Measurements from ENCODE around the gene FRY. TPM values are rescaled to one million over a fixed set of nuclear protein-coding genes. Genes with fewer than 3 reads are reported as not detected.

FRY gene
- total RNA-seq, 1 experiment from 2014 or later, result 4.7 TPM

GRCh38 chr13:32191452-32191998, 160.0 kb downstream of the FRY start:
- H3K36me3 ChIP-seq (ENCODE audit: low read depth), result no peaks in the 10 kb centered on the region
- TF ChIP-seq EZH2 (IDR thresholded peaks at IDR 0.05; ENCODE audit: low read depth) (no peak), CTCF (conservative IDR thresholded peaks at IDR 0.05) (no peak)
- H3K4me1 ChIP-seq (replicated peaks; ENCODE audit: insufficient read depth), result no peaks in the 10 kb centered on the region

GRCh38 chr13:32195713-32196112, 164.1 kb downstream of the FRY start:
- Histone ChIP-seq H3K4me3 (no peak overlapping the region), H4K20me1 (ENCODE audit: insufficient read depth) (no peaks in the 10 kb centered on the region), H3K9me3 (ENCODE audit: insufficient read depth, low read depth) (no peaks in the 10 kb centered on the region), H3K4me1 (replicated peaks; ENCODE audit: insufficient read depth) (no peaks in the 10 kb centered on the region), H3K79me2 (ENCODE audit: low read depth) (no peaks in the 10 kb centered on the region), H3F3A (ENCODE audit: insufficient read depth, low read depth) (no peaks in the 10 kb centered on the region), H3K4me2 (no peak overlapping the region), H3K27ac (no peak overlapping the region), H3K36me3 (ENCODE audit: low read depth) (no peaks in the 10 kb centered on the region), H3K9me2 (ENCODE audit: insufficient read depth) (no peaks in the 10 kb centered on the region), H2AFZ (no peak overlapping the region), H3K27me3 (ENCODE audit: insufficient read depth, low read depth) (no peaks in the 10 kb centered on the region)
- no TSS peak for BruUV-seq (replicated peaks)
- intact Hi-C loops (cut with micrococcal nuclease; ENCODE audit: unreplicated experiment), result no loop called here
- no peak for DNase-seq
- POLR2A ChIA-PET (ENCODE audit: unreplicated experiment), result interaction anchor here (0.7 kb wide), 1 partner anchor 302 kb away, joined by 7 read pairs; no protein-coding TSS in a partner anchor
- CTCF ChIA-PET, result no interaction called here
- TF ChIP-seq EZH2 (IDR thresholded peaks at IDR 0.05; ENCODE audit: low read depth) (no peak), CTCF (conservative IDR thresholded peaks at IDR 0.05) (no peak)

More at GRCh38 chr13:32191452-32191998, 160.0 kb downstream of the FRY start:
- H3K27me3 ChIP-seq (ENCODE audit: insufficient read depth, low read depth), result no peaks in the 10 kb centered on the region
- no peaks in the 10 kb centered on the region for H3K9me2 ChIP-seq (ENCODE audit: insufficient read depth)
- H4K20me1 ChIP-seq (ENCODE audit: insufficient read depth), result no peaks in the 10 kb centered on the region
- H2AFZ ChIP-seq, result no peak overlapping the region
- H3K4me2 ChIP-seq, result no peak overlapping the region
- POLR2A ChIA-PET (ENCODE audit: unreplicated experiment), result no interaction called here
- no peaks in the 10 kb centered on the region for H3K9me3 ChIP-seq (ENCODE audit: insufficient read depth, low read depth)
- DNase-seq, result no peak
- H3K4me3 ChIP-seq, result no peak overlapping the region
- CTCF ChIA-PET, result no interaction called here
- intact Hi-C loops (cut with micrococcal nuclease; ENCODE audit: unreplicated experiment), result no loop called here
- BruUV-seq (replicated peaks), result no TSS peak
- no peaks in the 10 kb centered on the region for H3F3A ChIP-seq (ENCODE audit: insufficient read depth, low read depth)
- H3K79me2 ChIP-seq (ENCODE audit: low read depth), result no peaks in the 10 kb centered on the region
- no peak overlapping the region for H3K27ac ChIP-seq

- no peak overlapping the region for H3K4me3 ChIP-seq
- CTCF ChIA-PET, result no interaction called here
- no peak for DNase-seq
These were observed 167.6 kb downstream of the FRY start for GRCh38 chr13:32199168-32199567.

More at GRCh38 chr13:32199168-32199567, 167.6 kb downstream of the FRY start:
- no peak for TF ChIP-seq CTCF (conservative IDR thresholded peaks at IDR 0.05)
- no peak for TF ChIP-seq EZH2 (IDR thresholded peaks at IDR 0.05; ENCODE audit: low read depth)
- H3K9me2 ChIP-seq (ENCODE audit: insufficient read depth), result no peaks in the 10 kb centered on the region
- H3K36me3 ChIP-seq (ENCODE audit: low read depth), result no peaks in the 10 kb centered on the region
- no peaks in the 10 kb centered on the region for H3K4me1 ChIP-seq (replicated peaks; ENCODE audit: insufficient read depth)
- no peaks in the 10 kb centered on the region for H3K79me2 ChIP-seq (ENCODE audit: low read depth)
- H3K27me3 ChIP-seq (ENCODE audit: insufficient read depth, low read depth), result no peaks in the 10 kb centered on the region
- no peak overlapping the region for H2AFZ ChIP-seq
- no TSS peak for BruUV-seq (replicated peaks)
- intact Hi-C loops (cut with micrococcal nuclease; ENCODE audit: unreplicated experiment), result no loop called here
- H3K4me2 ChIP-seq, result no peak overlapping the region
- no peak overlapping the region for H3K27ac ChIP-seq
- POLR2A ChIA-PET (ENCODE audit: unreplicated experiment), result no interaction called here
- no peaks in the 10 kb centered on the region for H3K9me3 ChIP-seq (ENCODE audit: insufficient read depth, low read depth)
- H3F3A ChIP-seq (ENCODE audit: insufficient read depth, low read depth), result no peaks in the 10 kb centered on the region
- H4K20me1 ChIP-seq (ENCODE audit: insufficient read depth), result no peaks in the 10 kb centered on the region

All from PC-9 (cell line).